Measurements from ENCODE around the gene ATP1A2.
A peak's percentile ranks its signal among the peaks of the same experiment; 100 is the strongest.

Gene ATP1A2

DNA sequence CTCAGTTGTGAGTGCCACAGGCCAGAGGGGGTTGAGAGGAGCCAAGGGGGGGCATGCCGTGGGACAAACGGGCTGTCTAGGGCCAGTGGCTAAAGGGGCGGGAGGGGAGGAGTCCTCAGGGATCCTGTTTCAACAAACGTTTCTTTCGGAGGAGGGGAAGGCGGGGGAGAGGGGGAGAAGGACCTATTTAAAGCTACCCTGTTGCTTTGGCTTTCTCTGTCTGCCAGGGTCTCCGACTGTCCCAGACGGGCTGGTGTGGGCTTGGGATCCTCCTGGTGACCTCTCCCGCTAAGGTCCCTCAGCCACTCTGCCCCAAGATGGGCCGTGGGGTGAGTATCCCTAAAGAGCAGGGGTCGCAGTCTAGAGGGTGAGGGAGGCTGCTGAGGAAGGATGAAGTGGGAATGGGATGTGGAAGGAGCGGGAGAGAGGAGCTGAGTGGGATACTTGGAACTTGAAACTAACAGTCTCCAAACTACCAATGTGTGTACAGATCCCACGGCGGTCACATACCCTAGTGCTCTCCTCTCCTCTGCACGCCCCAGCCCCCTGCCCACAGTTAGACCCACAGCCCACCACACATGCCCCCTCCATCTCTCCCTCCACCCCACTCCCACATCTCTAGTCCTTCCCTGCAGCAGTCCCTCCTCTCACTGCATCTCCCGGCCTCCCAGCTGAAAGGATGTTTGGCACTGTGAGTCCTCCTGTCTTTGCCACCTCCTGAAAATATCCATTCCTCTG lies at the start of gene ATP1A2:
Gene ATP1A2 (plus strand): TSS at position 215 of the 738 bp plus-strand sequence. CDS start 103 bp downstream, at position 318.
- no peak for DNase-seq (ENCODE audit: low read depth in 2 of 2)

DNA sequence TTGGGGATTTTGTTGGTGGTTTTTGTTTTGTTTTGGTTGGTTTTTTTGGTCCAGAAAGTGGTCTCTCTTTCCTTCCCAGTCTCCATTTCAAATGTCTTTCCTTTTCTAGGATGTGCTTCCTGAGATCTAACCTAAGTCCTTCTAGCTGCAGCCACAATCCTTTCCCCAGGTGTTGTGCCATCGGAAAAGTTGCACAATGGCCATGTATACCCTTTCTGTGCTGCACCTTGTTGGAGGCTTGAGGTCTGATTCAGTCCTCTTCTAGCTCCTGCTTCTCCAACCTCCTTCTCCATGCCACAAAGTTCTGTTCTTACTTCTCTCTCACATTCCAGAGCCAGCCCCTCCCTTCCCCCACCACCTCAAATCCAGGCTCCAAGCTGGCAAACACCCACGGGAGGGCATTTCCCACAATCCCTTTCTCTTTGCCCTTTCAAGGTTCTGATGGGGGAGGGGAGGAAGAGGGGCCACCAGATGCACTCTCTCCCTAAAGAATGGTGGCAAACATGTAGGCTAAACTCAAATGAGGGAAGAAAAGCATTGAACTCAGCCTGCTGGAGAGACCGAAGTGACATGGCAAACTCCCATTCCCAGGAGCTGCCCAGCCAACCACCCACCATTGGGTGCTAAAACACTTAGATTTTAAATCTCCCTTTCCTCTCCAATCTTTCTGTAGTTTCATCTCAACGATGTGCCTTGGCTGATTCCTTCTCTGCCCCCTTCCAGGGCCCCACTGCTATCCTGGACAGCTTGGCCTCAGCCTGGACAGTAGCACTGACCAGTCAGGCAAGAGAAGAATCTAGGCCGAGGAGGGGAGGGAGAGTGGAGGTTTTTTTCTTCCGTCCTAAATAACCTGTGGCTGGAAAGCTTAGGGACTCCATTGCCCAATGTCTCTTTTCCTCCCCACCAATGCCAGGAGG lies 48.5 kb upstream of the ATP1A2 start:
- DNase-seq (ENCODE audit: low read depth in 2 of 2), result no peak

DNA sequence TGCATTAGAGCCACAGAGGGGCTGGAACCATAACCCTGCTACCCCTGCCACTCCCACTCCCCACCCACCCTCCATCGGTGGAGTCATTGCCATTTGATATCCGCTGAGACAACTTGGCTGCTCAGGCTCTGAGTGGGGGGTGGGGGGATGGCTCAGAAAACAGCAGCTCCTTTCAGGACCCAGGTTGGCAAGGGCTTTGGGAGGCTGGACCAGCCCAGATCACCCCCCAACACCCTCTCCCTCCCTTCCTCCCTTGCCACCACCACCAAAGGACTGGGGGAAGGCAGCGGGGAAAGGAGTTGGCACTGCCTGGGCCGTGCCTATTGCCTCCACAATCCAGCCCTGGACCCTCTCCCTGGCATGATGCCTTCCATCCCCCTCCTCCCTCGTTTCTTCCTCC lies 47.3 kb upstream of the ATP1A2 start:
- no peak for DNase-seq (ENCODE audit: low read depth in 2 of 2)

DNA sequence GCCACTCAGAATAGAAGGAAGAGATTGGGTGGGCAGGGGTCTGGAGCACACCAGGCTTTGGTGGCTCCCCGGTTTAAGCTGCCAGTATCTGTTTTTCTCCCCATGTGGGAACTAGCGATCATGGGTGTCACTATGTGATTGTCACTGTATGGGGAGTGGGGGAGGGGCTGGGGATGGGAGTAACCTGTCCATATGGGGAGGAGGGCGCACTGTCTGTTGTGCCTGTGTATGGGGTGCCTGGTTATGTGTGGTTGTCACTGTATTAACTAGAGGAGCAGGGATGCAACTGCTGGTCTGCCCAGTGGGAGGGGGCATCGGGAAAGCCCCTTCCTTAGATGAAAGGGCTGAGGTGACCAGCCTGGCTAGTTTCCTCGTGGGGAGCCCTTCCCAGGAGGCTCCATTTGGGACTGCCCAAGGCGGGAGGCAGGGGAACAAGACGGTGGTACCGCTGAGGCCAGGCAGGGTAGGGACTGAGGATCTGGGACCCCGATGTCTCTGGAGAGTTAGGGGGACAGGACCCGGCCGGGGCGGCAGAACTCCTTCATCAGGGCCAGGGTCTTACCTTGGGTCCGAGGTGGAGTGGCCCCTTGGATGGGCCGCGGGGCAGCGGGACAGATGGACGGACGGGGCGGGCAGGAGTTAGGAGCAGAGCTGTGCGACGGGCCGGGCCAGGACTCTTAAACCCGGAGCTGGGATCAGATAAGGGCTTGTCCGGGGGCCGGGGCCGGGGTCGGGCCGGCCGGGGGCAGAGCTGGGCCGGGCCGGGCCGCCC lies 45.9 kb upstream of the ATP1A2 start, which contains the start of gene KCNJ10:
Gene KCNJ10 (minus strand): TSS at position 701 of the 772 bp plus-strand sequence. CDS start 27,628 bp downstream, outside the sequence.
- DNase-seq (ENCODE audit: low read depth in 2 of 2), result no peak

DNA sequence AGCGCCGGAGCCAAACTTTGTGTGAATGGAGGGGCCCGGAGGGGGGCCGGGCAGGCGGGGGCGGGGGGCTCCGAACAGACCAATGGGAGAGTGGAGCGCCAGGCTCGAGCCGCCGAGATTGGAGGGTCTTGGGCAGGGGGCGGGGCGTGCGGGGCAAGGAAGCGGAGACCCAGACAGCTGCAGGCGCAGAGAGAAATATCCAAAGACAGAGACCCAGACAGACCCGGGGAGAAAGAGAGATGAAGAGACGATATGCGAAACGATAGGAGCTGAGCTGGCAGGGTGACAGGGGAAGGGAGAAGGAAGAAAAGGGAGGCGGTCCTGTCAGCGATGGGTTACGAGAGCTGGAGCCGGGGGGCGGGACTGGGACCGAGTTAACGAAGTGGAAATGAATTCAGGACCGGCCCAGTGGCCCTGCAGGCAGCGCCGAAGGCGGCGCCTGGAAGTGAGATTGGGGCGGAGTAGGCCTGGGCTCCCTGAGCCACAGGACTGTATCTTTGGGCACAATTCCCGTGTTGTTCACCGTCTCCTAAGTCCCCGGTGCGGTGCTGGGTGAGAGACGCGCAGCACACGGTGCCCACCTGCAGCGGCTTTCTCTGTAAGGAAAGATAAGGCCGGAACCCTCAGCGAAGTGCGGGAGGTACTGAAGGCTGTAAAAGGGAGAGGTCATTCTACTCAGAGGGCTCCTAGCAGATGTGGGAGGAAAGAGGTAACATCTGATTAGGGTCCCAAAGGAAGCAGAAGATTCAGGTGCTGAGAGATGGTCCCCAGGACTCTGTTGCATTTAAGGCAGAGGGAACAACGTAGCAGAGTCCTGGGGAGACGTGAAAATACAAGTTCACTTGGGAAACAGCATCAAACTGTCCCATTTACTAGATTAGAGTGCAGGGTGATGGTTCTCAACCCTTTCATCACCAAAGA lies 45.1 kb upstream of the ATP1A2 start:
- DNase-seq (ENCODE audit: low read depth in 2 of 2), result peak in 1 of 2 experiments; percentile 9

DNA sequence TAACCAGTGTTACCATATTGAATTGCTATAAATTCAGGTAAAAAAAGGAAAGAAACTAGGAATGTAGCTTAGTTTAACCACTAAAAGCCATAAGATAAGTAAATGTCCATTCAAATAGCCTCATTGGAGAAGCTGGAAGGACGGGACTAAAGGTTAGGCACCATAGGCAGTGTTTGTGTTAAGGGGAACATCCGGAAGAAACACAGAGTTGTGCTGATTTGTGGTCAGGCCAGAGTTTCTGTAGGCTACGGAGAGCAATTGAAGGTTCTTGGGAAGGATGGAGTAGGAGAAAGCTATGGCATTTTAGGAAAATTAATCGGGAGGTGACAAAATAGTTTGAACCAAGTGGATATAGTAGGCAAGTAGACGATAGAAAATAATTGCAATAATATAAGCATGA lies 44.3 kb upstream of the ATP1A2 start:
- DNase-seq (ENCODE audit: low read depth in 2 of 2), result no peak

DNA sequence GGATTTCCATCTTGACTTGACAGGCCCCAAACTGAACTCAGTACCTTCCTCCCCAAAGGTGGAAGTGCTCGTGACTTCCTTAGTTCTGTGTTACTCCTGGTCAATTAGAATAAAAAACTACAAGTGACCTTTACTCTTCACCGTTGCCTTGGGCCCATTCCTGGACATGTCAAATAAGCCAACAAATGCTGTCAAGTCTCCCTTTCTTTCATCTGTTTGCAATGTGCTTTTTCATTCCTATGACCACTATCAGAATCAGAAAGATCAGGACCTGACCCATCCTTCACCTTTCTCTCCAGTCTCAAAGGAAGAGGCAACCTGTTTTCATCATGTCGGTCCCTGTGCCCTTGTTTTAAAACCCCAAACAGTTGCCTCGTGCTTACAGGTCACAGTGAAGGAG lies 40.7 kb upstream of the ATP1A2 start:
- DNase-seq (ENCODE audit: low read depth in 2 of 2), result no peak

DNA sequence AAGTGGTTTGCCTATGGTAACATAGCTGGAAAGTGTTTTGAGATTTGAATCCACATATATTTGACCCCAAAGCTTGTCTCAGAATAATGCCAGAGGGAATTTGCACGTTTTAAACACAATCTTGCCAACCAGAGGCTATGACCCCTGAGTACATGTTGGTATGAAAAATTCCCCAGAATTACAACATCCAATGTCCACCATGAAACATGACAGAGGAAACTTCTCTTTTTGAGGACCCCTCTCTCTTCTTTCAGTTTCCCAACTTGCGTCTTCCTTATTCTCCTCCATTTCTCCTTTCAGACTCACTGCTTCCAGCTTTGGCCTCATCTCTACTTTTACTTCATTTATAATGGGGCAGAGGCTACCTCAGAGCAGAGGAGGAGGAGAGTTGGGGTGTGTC lies 39.7 kb upstream of the ATP1A2 start:
- DNase-seq (ENCODE audit: low read depth in 2 of 2), result no peak

DNA sequence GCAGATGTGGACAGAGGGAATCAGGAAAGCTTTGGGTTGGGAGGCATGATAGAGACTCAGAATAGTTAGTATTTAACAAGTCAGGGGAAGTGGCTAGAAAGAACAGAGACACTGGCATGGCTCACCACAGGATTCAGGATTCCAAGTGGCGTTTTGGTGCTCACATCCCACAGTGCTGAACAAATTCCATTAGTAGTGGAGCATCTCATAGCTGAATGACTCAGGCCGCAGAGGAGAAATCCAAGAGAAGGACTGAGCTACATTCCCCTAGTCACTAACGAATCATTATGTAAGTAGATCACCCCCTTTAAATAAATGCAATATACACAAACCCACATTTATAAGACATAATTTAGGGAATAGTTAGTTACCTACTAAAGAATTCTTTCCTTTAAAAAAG lies 39.3 kb upstream of the ATP1A2 start:
- DNase-seq (ENCODE audit: low read depth in 2 of 2), result no peak

DNA sequence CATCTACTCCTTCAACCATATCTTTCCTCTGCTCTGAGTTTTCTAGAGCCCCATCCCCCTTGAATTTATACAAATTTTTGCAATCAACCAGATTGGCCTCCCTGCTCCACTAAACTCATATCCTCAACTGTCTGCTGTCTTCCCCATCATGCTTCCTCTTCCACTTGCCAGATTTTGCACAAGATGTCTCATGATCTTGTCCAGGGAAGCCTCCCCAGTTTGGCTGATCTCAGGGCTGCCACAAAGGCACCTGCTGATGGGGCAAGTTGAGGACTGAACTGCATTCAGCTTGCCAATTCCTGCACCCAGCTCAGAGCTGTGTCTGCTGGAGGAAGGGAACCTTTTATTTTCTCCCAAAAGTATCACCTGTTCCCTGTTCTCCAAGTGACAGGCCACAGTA lies 38.1 kb upstream of the ATP1A2 start:
- DNase-seq (ENCODE audit: low read depth in 2 of 2), result no peak

DNA sequence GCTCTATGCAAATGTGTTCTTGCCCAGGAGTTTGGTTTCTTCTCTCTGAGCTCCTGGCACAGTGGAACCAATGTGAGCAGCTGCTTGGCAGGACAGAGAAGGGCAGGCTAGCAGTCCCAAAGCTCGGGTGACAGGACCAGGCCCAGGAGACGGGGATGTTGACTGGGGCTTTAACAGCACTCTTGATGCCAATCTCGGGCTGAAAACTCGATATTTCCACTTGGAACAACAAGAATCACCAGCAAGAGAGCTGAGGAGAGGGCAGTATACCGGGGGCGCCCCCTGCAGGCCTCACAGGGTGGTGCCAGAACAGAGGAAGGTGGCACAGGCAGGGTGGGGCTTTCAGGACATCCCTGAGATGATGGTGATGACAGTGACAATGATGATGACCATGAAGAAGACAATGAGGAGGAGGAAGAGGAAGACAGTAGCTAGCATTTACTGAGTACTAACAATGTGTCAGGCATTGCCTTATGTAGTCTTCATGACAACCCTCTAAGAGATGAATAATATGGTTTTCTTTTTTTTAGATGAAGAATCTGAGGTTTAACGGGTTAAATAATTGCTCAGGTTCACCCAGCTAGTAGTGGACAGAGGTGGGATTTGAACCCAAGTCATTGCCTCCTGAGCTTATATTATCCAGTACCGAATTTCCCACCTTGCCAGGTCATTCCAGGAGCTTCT lies 36.9 kb upstream of the ATP1A2 start:
- no peak for DNase-seq (ENCODE audit: low read depth in 2 of 2)

DNA sequence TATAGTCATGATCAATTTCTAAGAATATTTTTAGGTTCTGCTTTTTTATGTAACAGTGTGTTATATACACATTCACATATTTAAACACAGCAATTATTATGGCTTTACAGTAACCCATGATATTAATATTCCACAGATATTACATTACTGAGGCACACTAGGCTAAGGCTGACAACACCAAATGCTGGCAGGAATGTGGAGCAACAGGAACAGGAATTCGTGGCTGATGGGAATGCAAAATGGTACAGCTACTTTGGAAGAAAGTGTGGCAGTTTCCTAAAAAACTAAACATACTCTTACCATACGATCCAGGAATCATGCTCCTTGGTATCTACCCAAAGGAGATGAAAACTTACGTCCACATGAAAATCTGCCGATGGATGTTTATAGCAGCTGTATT lies 36.1 kb upstream of the ATP1A2 start:
- DNase-seq (ENCODE audit: low read depth in 2 of 2), result no peak

DNA sequence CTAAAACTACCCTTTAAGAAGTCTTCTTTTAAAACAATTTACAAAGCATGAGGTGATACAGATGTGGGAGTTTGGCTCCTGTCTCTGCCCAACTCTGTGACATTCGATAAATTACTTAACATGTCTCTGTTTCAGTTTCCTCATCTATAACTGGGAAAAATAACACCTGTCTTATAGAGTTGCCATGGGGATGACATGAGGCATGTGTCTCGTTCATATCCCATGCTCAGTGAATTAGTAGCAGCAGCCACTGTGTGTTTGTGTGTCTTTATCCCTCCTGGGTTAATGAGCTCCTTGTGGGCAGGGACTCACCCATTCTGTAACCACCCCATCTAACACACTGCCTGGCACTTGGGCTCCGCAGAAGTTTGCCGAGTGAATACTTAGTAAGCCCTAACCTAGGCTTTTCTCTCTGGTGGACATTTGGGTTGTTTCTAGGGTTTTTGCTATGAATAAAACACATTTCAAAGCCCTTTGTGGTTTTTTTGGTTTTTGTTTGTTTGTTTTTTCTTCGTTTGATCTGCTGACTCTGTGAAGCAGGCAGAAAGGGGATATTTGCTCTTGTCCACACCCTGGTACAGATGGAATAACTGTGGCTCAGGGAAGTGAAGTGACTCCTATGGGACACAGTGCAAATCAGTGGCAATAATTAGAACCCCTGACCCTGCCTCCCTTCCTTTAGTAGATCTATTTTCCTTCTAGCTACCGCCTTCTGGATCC lies 35.0 kb upstream of the ATP1A2 start:
- no peak for DNase-seq (ENCODE audit: low read depth in 2 of 2)

DNA sequence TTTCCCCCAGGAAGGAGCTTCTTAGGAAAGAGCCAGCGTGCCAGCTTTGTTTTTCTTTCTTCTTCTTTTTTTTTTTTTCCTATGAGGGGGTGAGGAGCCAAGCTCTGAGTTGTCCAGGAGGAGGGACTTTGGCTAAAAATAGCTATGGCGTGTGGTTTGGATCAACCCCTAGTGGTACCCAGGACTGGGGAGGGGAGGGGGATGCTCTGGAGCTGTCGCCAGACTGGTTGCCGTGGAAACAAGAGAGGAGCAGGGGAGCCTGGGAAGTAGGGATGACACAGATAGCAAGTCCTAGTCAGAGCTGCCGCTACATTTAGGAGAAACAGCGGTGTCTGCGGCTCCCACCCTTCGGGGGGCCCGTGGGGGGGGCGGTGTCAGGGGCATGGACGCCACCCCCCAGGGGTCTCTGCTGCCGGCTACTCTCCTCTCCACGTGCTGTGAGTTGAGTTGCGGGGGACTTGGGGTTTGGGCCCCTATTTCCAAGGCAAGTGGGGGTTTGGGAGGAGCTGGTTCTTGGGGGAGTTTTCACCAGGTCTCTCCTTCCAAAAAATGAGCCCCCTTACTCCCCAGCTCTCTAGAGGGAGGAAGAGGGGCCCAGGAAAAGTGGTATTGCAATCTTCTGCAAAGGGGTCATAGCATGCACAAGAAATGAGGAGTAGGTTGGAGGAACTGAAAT lies 34.2 kb upstream of the ATP1A2 start, which contains the start of gene KCNJ9:
Gene KCNJ9 (plus strand): TSS at position 278 of the 676 bp plus-strand sequence. CDS start 2,493 bp downstream, outside the sequence.
- no peak for DNase-seq (ENCODE audit: low read depth in 2 of 2)

DNA sequence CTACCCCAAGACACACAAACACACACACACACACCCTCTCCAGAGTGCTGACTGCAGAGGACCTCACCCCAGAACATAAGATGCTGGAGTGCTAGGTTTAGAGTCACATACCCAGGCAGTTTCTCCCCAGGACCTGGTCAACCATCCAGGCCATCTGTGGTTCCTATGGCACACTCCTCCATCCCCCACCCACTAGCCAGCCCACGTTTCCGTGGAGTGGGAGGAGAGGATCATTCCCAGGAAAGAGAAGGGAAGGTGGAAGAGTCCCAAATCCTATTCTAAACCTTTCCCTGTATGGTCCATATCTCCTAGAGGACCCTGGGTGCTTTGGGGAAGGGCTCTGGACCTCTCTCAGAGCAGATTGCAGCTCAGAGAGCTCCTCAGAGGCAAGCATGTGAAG lies 33.1 kb upstream of the ATP1A2 start:
- DNase-seq (ENCODE audit: low read depth in 2 of 2), result no peak

DNA sequence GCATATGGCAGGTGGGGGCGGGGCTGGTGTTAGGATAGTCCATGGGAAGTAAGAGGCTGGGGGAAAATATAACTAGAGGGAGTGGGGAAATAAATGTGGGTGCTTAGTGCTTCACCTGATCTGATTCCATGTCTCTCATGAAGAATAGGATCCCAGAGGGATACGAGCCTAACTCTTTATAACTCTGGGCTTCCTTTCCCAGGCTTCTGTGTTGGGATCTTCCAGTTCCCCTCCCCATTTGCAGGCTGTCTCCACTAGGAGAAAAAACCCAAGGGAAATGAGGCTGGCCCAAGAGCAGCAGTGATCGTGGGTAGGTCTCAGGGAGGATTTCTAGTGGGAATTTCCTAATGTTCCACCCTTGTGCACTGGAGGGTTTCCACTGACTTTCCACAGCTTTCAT lies 32.6 kb upstream of the ATP1A2 start:
- DNase-seq (ENCODE audit: low read depth in 2 of 2), result no peak

DNA sequence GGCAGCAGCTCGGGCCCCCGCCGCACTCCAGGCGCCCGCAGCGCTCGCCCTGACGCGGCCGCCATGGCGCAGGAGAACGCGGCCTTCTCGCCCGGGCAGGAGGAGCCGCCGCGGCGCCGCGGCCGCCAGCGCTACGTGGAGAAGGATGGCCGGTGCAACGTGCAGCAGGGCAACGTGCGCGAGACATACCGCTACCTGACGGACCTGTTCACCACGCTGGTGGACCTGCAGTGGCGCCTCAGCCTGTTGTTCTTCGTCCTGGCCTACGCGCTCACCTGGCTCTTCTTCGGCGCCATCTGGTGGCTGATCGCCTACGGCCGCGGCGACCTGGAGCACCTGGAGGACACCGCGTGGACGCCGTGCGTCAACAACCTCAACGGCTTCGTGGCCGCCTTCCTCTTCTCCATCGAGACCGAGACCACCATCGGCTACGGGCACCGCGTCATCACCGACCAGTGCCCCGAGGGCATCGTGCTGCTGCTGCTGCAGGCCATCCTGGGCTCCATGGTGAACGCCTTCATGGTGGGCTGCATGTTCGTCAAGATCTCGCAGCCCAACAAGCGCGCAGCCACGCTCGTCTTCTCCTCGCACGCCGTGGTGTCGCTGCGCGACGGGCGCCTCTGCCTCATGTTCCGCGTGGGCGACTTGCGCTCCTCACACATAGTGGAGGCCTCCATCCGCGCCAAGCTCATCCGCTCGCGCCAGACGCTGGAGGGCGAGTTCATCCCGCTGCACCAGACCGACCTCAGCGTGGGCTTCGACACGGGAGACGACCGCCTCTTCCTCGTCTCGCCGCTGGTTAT lies 31.4 kb upstream of the ATP1A2 start:
- no peak for DNase-seq (ENCODE audit: low read depth in 2 of 2)

DNA sequence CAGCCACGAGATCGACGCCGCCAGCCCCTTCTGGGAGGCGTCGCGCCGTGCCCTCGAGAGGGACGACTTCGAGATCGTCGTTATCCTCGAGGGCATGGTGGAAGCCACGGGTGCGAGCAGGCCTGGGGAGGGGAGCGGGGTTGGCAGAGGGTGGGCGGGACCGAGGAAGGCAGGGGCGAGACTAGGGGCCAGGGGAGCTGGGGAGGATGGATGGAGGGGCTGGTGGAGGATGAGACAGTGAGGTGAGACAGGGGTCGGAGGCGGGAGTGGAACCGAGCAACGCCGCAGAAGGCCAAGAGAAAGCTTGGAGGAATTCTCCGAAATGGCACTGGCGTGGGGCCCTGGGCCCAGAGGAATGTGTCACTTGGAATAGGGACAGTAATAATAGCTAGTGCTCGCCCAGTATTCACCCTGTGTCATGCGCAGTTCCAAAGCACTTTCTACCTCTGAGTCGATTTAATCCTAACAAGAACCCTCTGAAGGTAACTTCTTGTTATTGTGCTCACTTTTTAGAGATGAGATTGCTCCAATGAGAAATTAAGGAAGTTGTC lies 30.7 kb upstream of the ATP1A2 start:
- no peak for DNase-seq (ENCODE audit: low read depth in 2 of 2)
